ENCODE data around the gene VTN.

Gene VTN

GRCh38 chr17:28366605-28367004 lies 3.5 kb downstream of the VTN start:
- no peak overlapping the region for H3K4me3 ChIP-seq (ENCODE audit: control insufficient read depth, low read depth, low read length)
- no peak for DNase-seq (ENCODE audit: low read depth)
- peak; percentile 1 for TF ChIP-seq CTCF (conservative IDR thresholded peaks at IDR 0.05; ENCODE audit: control insufficient read depth, insufficient read depth, low read depth, low read length)

DNA sequence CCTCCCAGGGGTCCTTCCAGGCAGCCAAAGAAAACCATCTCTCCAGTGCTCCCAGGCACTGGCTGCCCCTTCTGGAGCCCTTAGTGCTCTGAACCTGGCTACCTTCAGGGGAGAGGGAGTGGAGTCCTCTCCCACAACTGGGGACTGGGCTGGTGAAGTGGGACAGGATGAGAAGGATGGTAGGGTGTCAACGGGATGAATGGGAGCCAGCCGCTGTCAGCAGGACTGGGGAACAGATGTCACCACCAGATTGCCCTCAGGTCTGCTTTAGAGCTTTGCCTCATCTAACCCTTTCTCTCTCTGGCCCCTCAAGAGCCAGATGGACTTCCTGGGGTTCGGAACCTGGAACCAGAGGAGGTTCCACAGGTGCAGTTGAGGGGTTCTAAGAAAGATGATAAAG lies 4.6 kb downstream of the VTN start:
- TF ChIP-seq CTCF (conservative IDR thresholded peaks at IDR 0.05; ENCODE audit: control insufficient read depth, insufficient read depth, low read depth, low read length) = no peak
- DNase-seq (ENCODE audit: low read depth) = no peak
- H3K4me3 ChIP-seq (ENCODE audit: control insufficient read depth, low read depth, low read length) = no peak overlapping the region

DNA sequence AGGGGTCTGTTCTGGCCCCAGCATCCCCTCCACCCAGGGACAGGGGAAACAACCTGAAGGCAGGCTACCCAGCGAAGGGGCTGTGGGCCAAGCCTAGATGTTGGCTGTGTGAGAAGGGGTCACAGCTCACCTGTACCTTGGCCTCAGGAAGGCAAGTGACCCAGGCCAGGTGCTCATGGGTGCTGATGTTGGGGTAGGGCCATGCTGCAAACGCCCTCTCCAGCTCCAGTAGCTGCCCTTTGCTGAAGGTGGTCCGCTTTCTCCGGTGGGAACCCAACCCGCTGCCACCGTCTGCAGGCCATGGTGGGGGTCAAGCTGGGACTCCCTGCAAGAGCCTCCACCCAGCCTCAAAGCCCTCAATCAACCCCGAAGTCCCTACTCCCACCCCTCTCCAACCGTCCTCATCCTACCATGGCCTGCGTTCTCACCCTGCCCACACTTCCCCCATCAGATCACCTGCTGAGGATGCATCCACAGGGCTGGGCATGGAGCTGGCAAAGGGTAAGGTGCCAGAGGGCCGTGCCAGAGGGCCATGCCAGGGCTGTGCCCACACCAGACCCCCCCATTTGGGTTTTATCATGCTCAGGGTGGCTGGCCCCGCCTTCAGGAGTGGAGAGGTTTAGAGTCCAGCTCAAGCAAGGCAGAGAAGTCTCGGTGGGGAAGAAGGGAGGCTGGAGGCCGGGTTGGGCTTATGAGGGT lies 5.3 kb downstream of the VTN start, which contains the start of gene SEBOX:
Gene SEBOX, minus strand, starts transcription at position 535 of the 699 bp plus-strand sequence. Its CDS starts 48 bp downstream, at position 487.
- H3K4me3 ChIP-seq (ENCODE audit: control insufficient read depth, low read depth, low read length) = no peak within 1 kb of the TSS
- DNase-seq (ENCODE audit: low read depth) = no peak
- no peak for TF ChIP-seq CTCF (conservative IDR thresholded peaks at IDR 0.05; ENCODE audit: control insufficient read depth, insufficient read depth, low read depth, low read length)

DNA sequence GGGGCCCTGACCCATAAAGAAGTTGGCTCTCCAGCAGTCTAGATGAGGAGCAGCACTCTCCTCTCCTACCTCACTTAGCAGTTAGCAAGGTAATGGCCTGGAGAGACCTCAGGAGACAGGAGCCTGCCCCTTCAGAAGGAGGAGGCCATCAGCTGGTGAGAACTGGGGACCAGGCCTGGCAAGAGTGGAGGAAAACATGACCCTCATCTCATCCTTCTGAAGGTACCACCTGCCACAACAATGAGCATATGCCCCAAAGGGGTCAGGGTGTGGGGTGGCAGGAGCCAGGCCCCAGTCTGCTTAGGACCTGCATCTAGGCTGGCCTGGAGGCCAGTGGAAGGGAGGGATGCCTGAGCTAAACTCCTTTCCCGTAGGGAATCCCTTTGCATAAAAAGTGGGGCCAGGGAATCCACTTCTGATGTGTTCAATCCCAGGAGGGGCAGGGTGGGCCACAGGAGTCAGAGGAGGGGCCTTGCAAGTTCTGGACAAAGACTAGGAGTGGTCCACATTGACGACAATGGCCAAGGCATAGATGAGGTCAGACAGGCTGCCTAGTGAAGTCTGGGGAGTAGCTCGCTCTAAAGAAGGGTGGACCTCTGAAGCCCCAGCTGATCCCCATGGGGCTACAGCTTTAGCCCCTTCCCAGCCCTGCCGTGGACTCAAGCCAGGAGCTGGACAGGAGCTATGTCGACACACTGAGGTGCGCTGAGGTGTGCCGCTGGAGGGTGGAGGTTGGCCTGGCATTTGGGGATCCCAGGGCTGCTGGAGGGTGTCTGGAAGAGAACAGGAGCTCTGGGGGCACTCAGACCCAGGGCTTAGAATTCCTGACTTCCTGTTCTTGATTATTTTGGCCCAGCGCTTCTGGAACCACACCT lies 6.1 kb downstream of the VTN start:
- DNase-seq (ENCODE audit: low read depth) = no peak
- TF ChIP-seq CTCF (conservative IDR thresholded peaks at IDR 0.05; ENCODE audit: control insufficient read depth, insufficient read depth, low read depth, low read length) = no peak
- no peak overlapping the region for H3K4me3 ChIP-seq (ENCODE audit: control insufficient read depth, low read depth, low read length)

GRCh38 chr17:28363186-28363585 lies 6.9 kb downstream of the VTN start:
- TF ChIP-seq CTCF (conservative IDR thresholded peaks at IDR 0.05; ENCODE audit: control insufficient read depth, insufficient read depth, low read depth, low read length) = no peak
- DNase-seq (ENCODE audit: low read depth) = no peak
- H3K4me3 ChIP-seq (ENCODE audit: control insufficient read depth, low read depth, low read length) = no peak overlapping the region

- TF ChIP-seq CTCF (conservative IDR thresholded peaks at IDR 0.05; ENCODE audit: control insufficient read depth, insufficient read depth, low read depth, low read length) = no peak
- peak overlapping the region; percentile 97 for H3K4me3 ChIP-seq (ENCODE audit: control insufficient read depth, low read depth, low read length)
- DNase-seq (ENCODE audit: low read depth) = no peak
Observed at GRCh38 chr17:28357901-28358197, 12.3 kb downstream of the VTN start.

Data from fibroblast of mammary gland (primary cell).